Liver (tissue), 9 donors: ENCODE measurements around the gene SMS. TPM values are rescaled to one million over a fixed set of nuclear protein-coding genes. Genes with fewer than 3 reads are reported as not detected.

Experiments
- DNase-seq: peaks from one replicate; pipeline ENCODE4 v3.0.0-alpha.2; 2017; ENCODE audit warnings: low spot score
- H3K27ac ChIP-seq, 2 donors: one replicate each; pipeline ENCODE4 v1.7.0; 2013; ENCODE audit warnings: inconsistent platforms in 2 of 2, low read length in 2 of 2, control low read depth in 1 of 2, low read depth in 1 of 2, mild to moderate bottlenecking in 1 of 2
- H3K27me3 ChIP-seq, 4 donors: one replicate each; pipeline versions ENCODE4 v1.6.1 to v1.7.0; 2013; ENCODE audit warnings: low read length in 3 of 4, inconsistent platforms in 1 of 4, mild to moderate bottlenecking in 1 of 4, moderate library complexity in 1 of 4; ENCODE audit not compliant: control insufficient read depth in 4 of 4, insufficient read depth in 4 of 4
- H3K36me3 ChIP-seq, 4 donors: one replicate each; pipeline versions ENCODE4 v1.6.1 to v1.7.0; 2013; ENCODE audit warnings: low read length in 3 of 4, mild to moderate bottlenecking in 3 of 4, low read depth in 1 of 4, moderate library complexity in 1 of 4; ENCODE audit not compliant: control insufficient read depth in 4 of 4, insufficient read depth in 3 of 4
- H3K4me1 ChIP-seq, 4 donors: one replicate each; pipeline versions ENCODE4 v1.6.1 to v1.7.0; 2013; ENCODE audit warnings: low read length in 3 of 4, mild to moderate bottlenecking in 3 of 4, moderate library complexity in 1 of 4; ENCODE audit not compliant: control insufficient read depth in 4 of 4, insufficient read depth in 4 of 4
- H3K4me3 ChIP-seq, 3 donors: one replicate each; pipeline versions ENCODE4 v1.6.1 to v1.7.0; 2013; ENCODE audit warnings: low read length in 3 of 3, control low read depth in 1 of 3, low read depth in 1 of 3, mild to moderate bottlenecking in 1 of 3
- H3K9ac ChIP-seq, 2 donors: one replicate each; pipeline ENCODE4 v1.7.0; 2013; ENCODE audit warnings: low read length in 2 of 2, mild to moderate bottlenecking in 2 of 2, moderate library complexity in 2 of 2, control low read depth in 1 of 2, low read depth in 1 of 2
- H3K9me3 ChIP-seq, 4 donors: one replicate each; pipeline versions ENCODE4 v1.6.1 to v1.7.0; 2013; ENCODE audit warnings: low read length in 3 of 4; ENCODE audit not compliant: control insufficient read depth in 4 of 4
- ATF3 ChIP-seq: IDR thresholded peaks from 2 replicates; pipeline ENCODE4 v1.6.1; 2016; ENCODE audit warnings: antibody characterized with exemption
- EGR1 ChIP-seq, 2 donors: IDR thresholded peaks; 2 replicates each; pipeline ENCODE4 v1.6.1; 2016 to 2018; ENCODE audit warnings: antibody characterized with exemption in 2 of 2, low read depth in 2 of 2
- FOXA1 ChIP-seq: IDR thresholded peaks from 2 replicates; pipeline ENCODE4 v1.6.1; 2016; ENCODE audit warnings: antibody characterized with exemption
- FOXA2 ChIP-seq: IDR thresholded peaks from 2 replicates; pipeline ENCODE4 v1.6.1; 2016; ENCODE audit warnings: antibody characterized with exemption
- GABPA ChIP-seq, 2 donors: IDR thresholded peaks in 1 of 2; conservative IDR thresholded peaks in 1 of 2; 2 replicates each; pipeline ENCODE4 v1.6.1; 2016; ENCODE audit warnings: antibody characterized with exemption in 2 of 2, mild to moderate bottlenecking in 1 of 2, moderate library complexity in 1 of 2
- HNF4A ChIP-seq, 2 donors: conservative IDR thresholded peaks; 2 replicates each; pipeline ENCODE4 v1.6.1; 2016; ENCODE audit warnings: antibody characterized with exemption in 2 of 2, mild to moderate bottlenecking in 2 of 2
- HNF4G ChIP-seq: IDR thresholded peaks from 2 replicates; pipeline ENCODE4 v1.6.1; 2016; ENCODE audit warnings: antibody characterized with exemption
- JUND ChIP-seq, 2 donors: IDR thresholded peaks; 2 replicates each; pipeline ENCODE4 v1.6.1; 2016; ENCODE audit warnings: antibody characterized with exemption in 2 of 2
- MAX ChIP-seq: IDR thresholded peaks from 2 replicates; pipeline ENCODE4 v1.6.1; 2016; ENCODE audit warnings: antibody characterized with exemption
- NR2F2 ChIP-seq: IDR thresholded peaks from 2 replicates; pipeline ENCODE4 v1.6.1; 2016; ENCODE audit warnings: antibody characterized with exemption
- RAD21 ChIP-seq, 2 donors: IDR thresholded peaks; 2 replicates each; pipeline ENCODE4 v1.6.1; 2016; ENCODE audit warnings: antibody characterized with exemption in 2 of 2, mild to moderate bottlenecking in 2 of 2
- RXRA ChIP-seq, 2 donors: IDR thresholded peaks; 2 replicates each; pipeline ENCODE4 v1.6.1; 2017 to 2018; ENCODE audit warnings: antibody characterized with exemption in 2 of 2, mild to moderate bottlenecking in 1 of 2
- SP1 ChIP-seq: IDR thresholded peaks from 2 replicates; pipeline ENCODE4 v1.6.1; 2018; ENCODE audit warnings: antibody characterized with exemption, mild to moderate bottlenecking
- TAF1 ChIP-seq: conservative IDR thresholded peaks from 2 replicates; pipeline ENCODE4 v1.6.1; 2016; ENCODE audit warnings: antibody characterized with exemption, mild to moderate bottlenecking
- YY1 ChIP-seq: IDR thresholded peaks from 2 replicates; pipeline ENCODE4 v1.6.1; 2016; ENCODE audit warnings: antibody characterized with exemption, mild to moderate bottlenecking
- ZBTB33 ChIP-seq: IDR thresholded peaks from 2 replicates; pipeline ENCODE4 v1.6.1; 2016; ENCODE audit warnings: antibody characterized with exemption
- WGBS: extraction: QIAGEN DNeasy Blood & Tissue Kit; methylation state at CpG from one replicate; pipeline ENCODE4 v1.1.7; 2013; 5-methylcytosine and 5-hydroxymethylcytosine counted together
- polyA plus RNA-seq, 2 donors: library from polyadenylated mRNA; stranded (reverse) in 1 of 2; unstranded in 1 of 2; fragments of 200-250 nt in 1 of 2; fragments of >200 nt in 1 of 2; fragmentation: Nextera tagmentation in 1 of 2; extraction: Ambion mirVana in 1 of 2; gene quantifications; one replicate each; pipeline versions ENCODE4 v1.2.1 to v1.2.3, GENCODE V29; 2013 to 2015
- total RNA-seq, 2 donors: library from RNA; depleted of rRNA; stranded (reverse); fragments of >200 nt; gene quantifications; one replicate each; pipeline ENCODE4 v1.2.3, GENCODE V29; 2014
- donor health status: healthy.
- donor health status: healthy.
- donor health status: healthy.
- donor health status: healthy.
- donor health status: healthy.

The SMS gene
- total and polyA plus RNA-seq, 4 donors = 13.9 to 41.0 (median 17.8) TPM

- H3K36me3 ChIP-seq = peaks cover 0 to 7% (median 3%) of the 10 kb centered on the region in 4 donors
- 82% methylated on average over 1 of the region's 1 CpG for WGBS
- no peak overlapping the region for H3K4me3 ChIP-seq
- DNase-seq = no peak
- TF ChIP-seq JUND (IDR thresholded peaks at IDR 0.05) (no peak), RXRA (IDR thresholded peaks at IDR 0.05) (no peak), ATF3 (no peak), ZBTB33 (no peak), HNF4A (conservative IDR thresholded peaks at IDR 0.05) (no peak), EGR1 (IDR thresholded peaks at IDR 0.05; ENCODE audit: low read depth in 2 of 2) (no peak), NR2F2 (no peak), TAF1 (no peak), GABPA (IDR thresholded peaks at IDR 0.05 in 1 of 2, conservative IDR thresholded peaks at IDR 0.05 in 1 of 2) (no peak), HNF4G (no peak), YY1 (no peak), SP1 (no peak), MAX (no peak)
- H3K4me1 ChIP-seq = no peaks in the 10 kb centered on the region
- no peaks in the 10 kb centered on the region for H3K9me3 ChIP-seq
- H3K27ac ChIP-seq = no peak overlapping the region
- no peaks in the 10 kb centered on the region for H3K27me3 ChIP-seq
- H3K9ac ChIP-seq = no peak overlapping the region
Measured at GRCh38 chrX:21986596-21986995, 46.1 kb downstream of the SMS start.

GRCh38 chrX:21989384-21989783 is 48.9 kb downstream of the SMS start:
- Histone ChIP-seq H3K4me3 (no peak overlapping the region), H3K4me1 (no peaks in the 10 kb centered on the region), H3K9me3 (no peaks in the 10 kb centered on the region), H3K9ac (no peak overlapping the region), H3K27ac (no peak overlapping the region), H3K27me3 (no peaks in the 10 kb centered on the region), H3K36me3 (peaks cover 1 to 7% (median 3%) of the 10 kb centered on the region in 4 donors)
- 95% methylated on average over 4 of the region's 4 CpGs for WGBS
- TF ChIP-seq ZBTB33 = no peak
- no peak for TF ChIP-seq EGR1 (IDR thresholded peaks at IDR 0.05; ENCODE audit: low read depth in 2 of 2)
- TF ChIP-seq HNF4A (conservative IDR thresholded peaks at IDR 0.05) = no peak
- TF ChIP-seq ATF3 = no peak
- TF ChIP-seq SP1 = no peak
- TF ChIP-seq FOXA1 = no peak
- no peak for TF ChIP-seq TAF1
- TF ChIP-seq GABPA (IDR thresholded peaks at IDR 0.05 in 1 of 2, conservative IDR thresholded peaks at IDR 0.05 in 1 of 2) = no peak
- no peak for TF ChIP-seq JUND (IDR thresholded peaks at IDR 0.05)
- no peak for TF ChIP-seq RAD21 (IDR thresholded peaks at IDR 0.05)
- TF ChIP-seq FOXA2 = no peak
- no peak for TF ChIP-seq NR2F2
- no peak for TF ChIP-seq YY1
- DNase-seq = no peak
